NCI-H2171 (cell line): ENCODE measurements around the gene CDK11A.
A peak's percentile ranks its signal among the peaks of the same experiment; 100 is the strongest.
"Not testable (repeated sequence)": the region's sequence is repeated elsewhere in the genome, so short reads cannot be mapped to it uniquely, and the experiment has no call there.

ENCODE experiments used
- DNase-seq: peaks from one replicate; lab custom pipeline; 2025; lab: John Stamatoyannopoulos, UW

Gene CDK11A

GRCh38 chr1:1754051-1754815 is 30.1 kb upstream of the CDK11A start:
- DNase-seq: no peak

- DNase-seq: no peak
Measured at GRCh38 chr1:1753607-1754005, 29.4 kb upstream of the CDK11A start.

GRCh38 chr1:1752636-1753606 is 28.8 kb upstream of the CDK11A start:
- no peak for DNase-seq

GRCh38 chr1:1752190-1752589 is 28.0 kb upstream of the CDK11A start:
- no peak for DNase-seq

GRCh38 chr1:1749941-1750340 is 25.8 kb upstream of the CDK11A start:
- DNase-seq: not testable (repeated sequence)

GRCh38 chr1:1748686-1749321 is 24.6 kb upstream of the CDK11A start:
- DNase-seq: no peak

GRCh38 chr1:1746566-1746909 is 22.4 kb upstream of the CDK11A start:
- DNase-seq: not testable (repeated sequence)

- DNase-seq: peak; percentile 3
Measured at GRCh38 chr1:1745651-1746565, 21.8 kb upstream of the CDK11A start.

- not testable (repeated sequence) for DNase-seq
Measured at GRCh38 chr1:1742529-1742928, 18.4 kb upstream of the CDK11A start.

- DNase-seq: not testable (repeated sequence)
Measured at GRCh38 chr1:1741013-1741412, 16.9 kb upstream of the CDK11A start.

GRCh38 chr1:1738799-1739337 is 14.7 kb upstream of the CDK11A start:
- DNase-seq: not testable (repeated sequence)

- not testable (repeated sequence) for DNase-seq
Measured at GRCh38 chr1:1737675-1738590, 13.8 kb upstream of the CDK11A start.

GRCh38 chr1:1732381-1732780 is 8.2 kb upstream of the CDK11A start:
- no peak for DNase-seq

GRCh38 chr1:1730870-1731269 is 6.7 kb upstream of the CDK11A start:
- DNase-seq: no peak

- DNase-seq: not testable (repeated sequence)
Measured at GRCh38 chr1:1730230-1730629, 6.1 kb upstream of the CDK11A start.

- DNase-seq: not testable (repeated sequence)
Measured at GRCh38 chr1:1729116-1729816, 5.1 kb upstream of the CDK11A start.

GRCh38 chr1:1728308-1729005 is 4.3 kb upstream of the CDK11A start:
- not testable (repeated sequence) for DNase-seq

- DNase-seq: not testable (repeated sequence)
Measured at GRCh38 chr1:1727131-1727651, 3.0 kb upstream of the CDK11A start.
